ENCODE measurements around the gene PMPCA. TPM values are rescaled to one million over a fixed set of nuclear protein-coding genes. Genes with fewer than 3 reads are reported as not detected.

Gene PMPCA
- total and polyA plus RNA-seq, 2 of the 13 experiments (the other 11 are each of a cell fraction or from before 2014, with no cell fraction given): 70.2 to 88.4 TPM

- TF ChIP-seq USF2 (IDR thresholded peaks at IDR 0.05; ENCODE audit: low read depth, low read length) (no peak), USF2 (CRISPR knock-in tag; IDR thresholded peaks at IDR 0.05; ENCODE audit: borderline replicate concordance) (no peak), JUND (CRISPR knock-in tag; IDR thresholded peaks at IDR 0.05) (0 out of 2 replicates have a peak, but pooled peaks have one; percentile 73), TSC22D2 (CRISPR knock-in tag; IDR thresholded peaks at IDR 0.05; ENCODE audit: borderline replicate concordance) (peak; percentile 91), POLR2G (IDR thresholded peaks at IDR 0.05; ENCODE audit: low read depth, low read length) (peak; percentile 81), ZNF317 (CRISPR knock-in tag; IDR thresholded peaks at IDR 0.05) (no peak), ZFP90 (CRISPR knock-in tag; IDR thresholded peaks at IDR 0.05; ENCODE audit: borderline replicate concordance) (peak; percentile 70; the same call in 1 of the 2 replicates), HBP1 (CRISPR knock-in tag; IDR thresholded peaks at IDR 0.05; ENCODE audit: low read depth) (no peak), CBFB (CRISPR knock-in tag; IDR thresholded peaks at IDR 0.05) (peak; percentile 18; the same call in 1 of the 2 replicates), NFYB (CRISPR knock-in tag; IDR thresholded peaks at IDR 0.05) (no peak), GFI1 (CRISPR knock-in tag; IDR thresholded peaks at IDR 0.05; ENCODE audit: borderline replicate concordance) (no peak; the same call in 1 of the 2 replicates), ZNF615 (CRISPR knock-in tag; IDR thresholded peaks at IDR 0.05; ENCODE audit: borderline replicate concordance) (no peak), ATF6 (CRISPR knock-in tag; conservative IDR thresholded peaks at IDR 0.05) (no peak), ZNF180 (CRISPR knock-in tag; IDR thresholded peaks at IDR 0.05; ENCODE audit: borderline replicate concordance, low read depth) (no peak), ZSCAN31 (CRISPR knock-in tag; IDR thresholded peaks at IDR 0.05; ENCODE audit: low read depth) (peak; percentile 55; the same call in 1 of the 2 replicates), JUNB (CRISPR knock-in tag; IDR thresholded peaks at IDR 0.05; ENCODE audit: borderline replicate concordance) (peak; percentile 57; the same call in 1 of the 2 replicates), RAD51 (IDR thresholded peaks at IDR 0.05; ENCODE audit: borderline replicate concordance) (no peak), ZNF546 (CRISPR knock-in tag; conservative IDR thresholded peaks at IDR 0.05) (0 out of 2 replicates have a peak, but pooled peaks have one; percentile 70), TARDBP (CRISPR knock-in tag; IDR thresholded peaks at IDR 0.05) (peak; percentile 92), SAP130 (CRISPR knock-in tag; IDR thresholded peaks at IDR 0.05; ENCODE audit: low read depth) (peak; percentile 94)
- TF ChIP-seq, protein P1, sequence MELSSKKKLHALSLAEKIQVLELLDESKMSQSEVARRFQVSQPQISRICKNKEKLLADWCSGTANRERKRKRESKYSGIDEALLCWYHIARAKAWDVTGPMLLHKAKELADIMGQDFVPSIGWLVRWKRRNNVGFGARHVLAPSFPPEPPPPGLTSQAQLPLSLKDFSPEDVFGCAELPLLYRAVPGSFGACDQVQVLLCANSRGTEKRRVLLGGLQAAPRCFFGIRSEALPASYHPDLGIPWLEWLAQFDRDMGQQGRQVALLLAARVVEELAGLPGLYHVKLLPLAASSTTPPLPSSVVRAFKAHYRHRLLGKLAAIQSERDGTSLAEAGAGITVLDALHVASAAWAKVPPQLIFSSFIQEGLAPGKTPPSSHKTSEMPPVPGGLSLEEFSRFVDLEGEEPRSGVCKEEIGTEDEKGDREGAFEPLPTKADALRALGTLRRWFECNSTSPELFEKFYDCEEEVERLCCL (CRISPR knock-in tag; IDR thresholded peaks at IDR 0.05; ENCODE audit: borderline replicate concordance): no peak
- TF ChIP-seq, protein P2, sequence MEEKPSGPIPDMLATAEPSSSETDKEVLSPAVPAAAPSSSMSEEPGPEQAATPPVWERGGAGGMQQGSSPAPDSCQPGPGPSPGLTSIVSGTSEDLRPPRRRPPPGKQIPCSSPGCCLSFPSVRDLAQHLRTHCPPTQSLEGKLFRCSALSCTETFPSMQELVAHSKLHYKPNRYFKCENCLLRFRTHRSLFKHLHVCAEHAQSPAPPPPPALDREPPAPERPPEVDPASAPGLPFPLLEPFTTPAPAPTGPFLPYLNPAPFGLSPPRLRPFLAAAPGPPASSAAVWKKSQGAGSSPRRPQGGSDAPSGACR (CRISPR knock-in tag; IDR thresholded peaks at IDR 0.05): peak; percentile 92; the same call in 1 of the 2 replicates
Measured at GRCh38 chr9:136363106-136363948, 47.1 kb upstream of the PMPCA start, which contains the start of gene DNLZ (continued).

Measured in HepG2 (cell line).